OCI-LY3 (cell line): ENCODE measurements around the gene CNTNAP2.

Experiments
- CTCF ChIP-seq: fragments of 200-600, 300-600 bp; sonication (generic); IDR thresholded peaks from 2 replicates; pipeline ENCODE4 v1.5.1; 2014; ENCODE audit warnings: antibody characterized with exemption, low read length, low read depth
- EZH2phosphoT487 ChIP-seq: fragments of 200-600 bp; shearing (Covaris generic); IDR thresholded peaks from 2 replicates; pipeline ENCODE4 v1.6.1; 2018; ENCODE audit warnings: antibody characterized with exemption, mixed run types, low read depth

DNA sequence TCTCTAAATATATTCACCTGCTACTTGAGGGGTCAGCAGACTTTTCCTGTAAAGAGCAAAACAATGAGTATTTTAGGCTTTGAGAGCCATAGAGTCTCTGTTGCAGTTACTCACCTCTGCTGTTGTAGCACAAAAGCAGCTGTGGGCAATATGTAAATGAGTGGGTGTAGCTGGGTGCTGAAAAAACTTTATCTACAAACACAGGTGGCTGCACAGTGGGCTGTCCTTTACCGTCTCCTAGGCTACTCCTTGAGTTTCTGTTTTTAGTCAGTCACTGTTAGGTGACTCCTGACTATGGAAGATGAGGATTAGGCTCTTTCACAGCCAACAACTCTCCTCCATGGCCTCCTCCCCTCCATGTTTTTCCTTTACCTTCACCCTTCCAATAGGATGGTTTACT, 2187.9 kb downstream of the CNTNAP2 start:
- TF ChIP-seq CTCF: no peak
- no peak for TF ChIP-seq EZH2phosphoT487
